ENCODE measurements around the gene HS3ST2. TPM values are rescaled to one million over a fixed set of nuclear protein-coding genes. Genes with fewer than 3 reads are reported as not detected.

The HS3ST2 gene
- total and polyA plus RNA-seq, 5 donors from 2014 or later: not detected

DNA sequence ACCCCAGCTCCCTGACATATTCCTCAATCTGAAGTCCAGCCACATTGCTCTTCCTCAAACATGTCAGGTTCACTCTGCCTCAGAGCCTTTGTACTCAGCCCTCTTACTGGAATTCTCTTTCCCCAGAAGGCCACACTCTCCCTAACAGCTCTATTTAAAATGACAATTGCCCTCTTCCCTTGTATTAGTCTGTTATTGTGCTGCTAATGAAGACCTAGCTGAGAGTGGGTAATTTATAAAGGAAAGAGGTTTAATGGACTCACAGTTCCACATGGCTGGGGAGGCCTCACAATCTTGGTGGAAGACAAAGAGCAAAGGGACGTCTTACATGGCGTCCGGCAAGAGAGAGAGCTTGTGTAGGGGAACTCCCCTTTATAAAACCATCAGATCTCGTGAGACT, 46.0 kb downstream of the HS3ST2 start:
- Histone ChIP-seq H3K27ac (ENCODE audit: insufficient read depth, low read length, poor library complexity, severe bottlenecking) (no peak overlapping the region), H3K4me1 (ENCODE audit: control insufficient read depth, insufficient read depth, low read length, poor library complexity, severe bottlenecking) (no peaks in the 10 kb centered on the region), H3K9me3 (ENCODE audit: control insufficient read depth in 2 of 2, low read length in 2 of 2) (no peaks in the 10 kb centered on the region), H3K36me3 (ENCODE audit: control insufficient read depth, insufficient read depth, low read length) (no peaks in the 10 kb centered on the region), H3K4me3 (ENCODE audit: low read depth, low read length) (no peak overlapping the region), H3K27me3 (ENCODE audit: control insufficient read depth, insufficient read depth, low read length) (peaks cover 8% of the 10 kb centered on the region)
- Mint-ChIP-seq H3K27ac (no peak overlapping the region), H3K36me3 (no peaks in the 10 kb centered on the region), H3K27me3 (peaks cover 38% of the 10 kb centered on the region), H3K9me3 (no peaks in the 10 kb centered on the region), H3K4me1 (no peaks in the 10 kb centered on the region), H3K4me3 (no peak overlapping the region)
- ATAC-seq (ENCODE audit: low read depth in 2 of 2): no peak
- DNase-seq: no peak

DNA sequence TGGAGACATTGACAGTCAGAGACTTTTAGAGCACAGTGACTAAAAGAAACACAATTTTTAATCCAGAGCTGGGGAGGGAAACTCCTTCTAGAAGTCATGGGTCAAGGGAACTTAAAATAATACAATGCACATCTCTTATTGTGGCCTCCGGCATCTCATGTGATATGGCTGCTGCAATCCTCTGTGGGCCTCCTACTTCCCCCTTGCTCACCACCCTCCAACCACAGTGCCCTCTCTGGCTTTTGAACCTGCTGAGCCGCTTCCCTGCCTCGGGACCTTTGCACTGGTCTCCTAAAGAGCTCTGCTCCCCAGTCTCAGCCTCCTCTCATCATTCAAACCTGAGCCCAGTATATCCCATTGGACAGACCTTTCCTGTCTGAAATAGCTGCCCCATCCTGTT, 47.6 kb downstream of the HS3ST2 start:
- Mint-ChIP-seq H3K36me3 (no peaks in the 10 kb centered on the region), H3K27me3 (peaks cover 31% of the 10 kb centered on the region)

DNA sequence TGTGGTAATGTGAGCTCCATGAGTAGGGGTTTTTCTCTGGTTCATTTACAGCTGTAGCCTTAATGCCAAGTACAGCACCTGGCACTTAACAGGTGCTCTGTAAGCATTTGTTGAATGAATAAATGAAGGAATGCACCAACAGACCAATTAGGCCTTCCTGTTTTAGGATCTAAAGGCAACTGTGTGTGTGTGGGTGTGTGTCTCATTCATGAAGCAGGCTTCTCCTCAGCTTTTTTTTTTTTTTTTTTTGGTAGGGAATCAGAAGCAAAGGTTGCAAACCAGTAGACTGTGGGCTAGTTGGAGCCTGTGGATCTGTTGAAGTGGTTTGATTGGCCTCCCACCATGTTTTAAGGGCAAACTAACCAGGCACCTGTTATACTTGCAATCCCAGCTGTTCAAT, 48.1 kb downstream of the HS3ST2 start:
- no peak for DNase-seq
- Histone ChIP-seq H3K27ac (ENCODE audit: insufficient read depth, low read length, poor library complexity, severe bottlenecking) (no peak overlapping the region), H3K4me3 (ENCODE audit: low read depth, low read length) (no peak overlapping the region), H3K4me1 (ENCODE audit: control insufficient read depth, insufficient read depth, low read length, poor library complexity, severe bottlenecking) (no peaks in the 10 kb centered on the region), H3K9me3 (ENCODE audit: control insufficient read depth in 2 of 2, low read length in 2 of 2) (no peaks in the 10 kb centered on the region), H3K36me3 (ENCODE audit: control insufficient read depth, insufficient read depth, low read length) (no peaks in the 10 kb centered on the region), H3K27me3 (ENCODE audit: control insufficient read depth, insufficient read depth, low read length) (peaks cover 8% of the 10 kb centered on the region)
- no peak overlapping the region for H3K4me3 Mint-ChIP-seq
- H3K36me3 Mint-ChIP-seq: no peaks in the 10 kb centered on the region
- no peak overlapping the region for H3K27ac Mint-ChIP-seq
- ATAC-seq (ENCODE audit: low read depth in 2 of 2): no peak
- no peaks in the 10 kb centered on the region for H3K4me1 Mint-ChIP-seq
- H3K27me3 Mint-ChIP-seq: peaks cover 31% of the 10 kb centered on the region
- no peaks in the 10 kb centered on the region for H3K9me3 Mint-ChIP-seq

More for the DNA sequence above, 47.6 kb downstream of the HS3ST2 start:
- Histone ChIP-seq H3K4me3 (ENCODE audit: low read depth, low read length) (no peak overlapping the region), H3K27ac (ENCODE audit: insufficient read depth, low read length, poor library complexity, severe bottlenecking) (no peak overlapping the region), H3K4me1 (ENCODE audit: control insufficient read depth, insufficient read depth, low read length, poor library complexity, severe bottlenecking) (no peaks in the 10 kb centered on the region), H3K27me3 (ENCODE audit: control insufficient read depth, insufficient read depth, low read length) (peaks cover 8% of the 10 kb centered on the region), H3K36me3 (ENCODE audit: control insufficient read depth, insufficient read depth, low read length) (no peaks in the 10 kb centered on the region), H3K9me3 (ENCODE audit: control insufficient read depth in 2 of 2, low read length in 2 of 2) (no peaks in the 10 kb centered on the region)
- Mint-ChIP-seq H3K4me3 (no peak overlapping the region), H3K4me1 (no peaks in the 10 kb centered on the region), H3K27ac (no peak overlapping the region), H3K9me3 (no peaks in the 10 kb centered on the region)
- ATAC-seq (ENCODE audit: low read depth in 2 of 2) (no peak), DNase-seq (no peak)

DNA sequence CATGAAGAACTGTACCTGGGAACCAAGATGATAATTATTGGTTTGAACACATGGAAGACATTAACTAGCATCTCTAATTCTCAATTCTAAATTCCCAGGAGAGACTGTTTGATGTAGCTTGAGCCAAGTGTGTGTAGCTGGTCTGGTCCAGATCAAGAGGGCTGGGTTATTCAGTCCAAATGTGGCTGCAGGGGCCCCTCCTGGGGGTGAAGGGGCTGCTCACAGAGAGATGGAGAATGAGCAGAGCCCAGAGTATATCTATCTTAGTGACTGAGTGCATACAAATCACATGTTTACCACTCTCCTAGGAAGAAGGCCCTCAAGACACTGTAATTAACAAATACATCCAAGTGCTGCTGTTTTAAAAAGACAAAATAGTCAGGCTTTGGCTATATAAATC, 50.4 kb downstream of the HS3ST2 start:
- peaks cover 32% of the 10 kb centered on the region for H3K27me3 Mint-ChIP-seq
- no peaks in the 10 kb centered on the region for H3K36me3 Mint-ChIP-seq
- Histone ChIP-seq H3K9me3 (ENCODE audit: control insufficient read depth in 2 of 2, low read length in 2 of 2) (no peaks in the 10 kb centered on the region), H3K4me3 (ENCODE audit: low read depth, low read length) (no peak overlapping the region), H3K4me1 (ENCODE audit: control insufficient read depth, insufficient read depth, low read length, poor library complexity, severe bottlenecking) (no peaks in the 10 kb centered on the region), H3K36me3 (ENCODE audit: control insufficient read depth, insufficient read depth, low read length) (no peaks in the 10 kb centered on the region), H3K27me3 (ENCODE audit: control insufficient read depth, insufficient read depth, low read length) (peaks cover 8% of the 10 kb centered on the region), H3K27ac (ENCODE audit: insufficient read depth, low read length, poor library complexity, severe bottlenecking) (no peak overlapping the region)
- H3K4me1 Mint-ChIP-seq: no peaks in the 10 kb centered on the region
- DNase-seq (no peak), ATAC-seq (ENCODE audit: low read depth in 2 of 2) (no peak)
- no peak overlapping the region for H3K27ac Mint-ChIP-seq
- no peak overlapping the region for H3K4me3 Mint-ChIP-seq
- no peaks in the 10 kb centered on the region for H3K9me3 Mint-ChIP-seq

DNA sequence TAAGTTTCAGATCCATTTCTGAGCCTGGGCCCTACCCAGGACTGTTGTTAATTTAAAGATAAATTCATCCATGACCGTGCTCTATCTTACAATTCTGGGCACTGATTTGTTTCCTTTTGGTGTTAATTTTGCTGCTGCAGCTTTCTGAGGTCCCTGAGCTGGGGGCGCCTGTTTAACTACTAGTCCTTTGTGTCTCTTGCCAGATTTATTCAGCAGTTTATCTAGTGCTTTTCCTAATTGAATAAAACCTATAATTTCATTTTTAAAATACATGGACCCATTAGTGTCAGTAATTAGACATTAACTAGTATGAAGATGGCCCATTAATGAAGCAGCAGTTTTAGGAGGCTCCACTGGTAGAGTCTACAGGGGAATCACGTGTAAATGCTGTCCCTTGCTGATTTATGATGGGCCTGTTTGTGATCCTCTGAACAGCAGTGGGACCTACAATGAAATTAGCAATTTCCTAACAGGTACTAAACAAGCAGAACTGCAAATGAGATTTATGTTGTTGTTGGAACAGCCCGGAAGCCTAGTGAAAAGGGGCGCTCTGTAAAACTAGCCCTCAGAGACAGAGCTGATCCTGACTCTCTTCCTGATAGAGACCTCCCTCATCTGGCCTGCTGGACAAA, 54.7 kb downstream of the HS3ST2 start:
- no peaks in the 10 kb centered on the region for H3K36me3 Mint-ChIP-seq
- H3K4me1 ChIP-seq (ENCODE audit: control insufficient read depth, insufficient read depth, low read length, poor library complexity, severe bottlenecking): no peaks in the 10 kb centered on the region
- no peaks in the 10 kb centered on the region for H3K9me3 Mint-ChIP-seq
- ATAC-seq (ENCODE audit: low read depth in 2 of 2) (no peak), DNase-seq (no peak)
- H3K27ac Mint-ChIP-seq: no peak overlapping the region
- no peaks in the 10 kb centered on the region for H3K36me3 ChIP-seq (ENCODE audit: control insufficient read depth, insufficient read depth, low read length)
- no peak overlapping the region for H3K27ac ChIP-seq (ENCODE audit: insufficient read depth, low read length, poor library complexity, severe bottlenecking)
- no peak overlapping the region for H3K4me3 Mint-ChIP-seq
- H3K27me3 ChIP-seq (ENCODE audit: control insufficient read depth, insufficient read depth, low read length): peaks cover 5% of the 10 kb centered on the region
- no peak overlapping the region for H3K4me3 ChIP-seq (ENCODE audit: low read depth, low read length)
- no peaks in the 10 kb centered on the region for H3K9me3 ChIP-seq (ENCODE audit: control insufficient read depth in 2 of 2, low read length in 2 of 2)
- no peaks in the 10 kb centered on the region for H3K4me1 Mint-ChIP-seq
- H3K27me3 Mint-ChIP-seq: peaks cover 18% of the 10 kb centered on the region

DNA sequence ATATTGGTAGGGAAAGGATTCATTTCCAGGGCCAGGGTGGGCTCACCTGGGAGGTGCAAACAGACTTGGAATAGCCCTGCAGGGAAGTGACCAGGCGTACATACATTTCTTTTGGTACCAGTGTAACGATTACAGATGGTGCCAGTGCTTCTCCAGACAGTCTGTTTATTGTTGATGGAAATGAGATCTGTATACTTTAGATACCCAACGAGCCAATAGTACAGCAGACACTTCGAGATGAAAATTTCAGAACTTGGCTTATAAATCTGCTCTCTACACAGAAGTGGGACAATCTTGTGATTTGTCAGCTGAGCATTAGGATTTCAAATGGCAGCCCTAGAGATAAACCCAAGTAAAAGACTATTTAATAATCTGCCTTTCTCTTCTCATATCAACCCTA, 57.9 kb downstream of the HS3ST2 start:
- H3K36me3 ChIP-seq (ENCODE audit: control insufficient read depth, insufficient read depth, low read length): no peaks in the 10 kb centered on the region
- ATAC-seq (ENCODE audit: low read depth in 2 of 2) (no peak), DNase-seq (no peak)
- H3K9me3 Mint-ChIP-seq: no peaks in the 10 kb centered on the region
- H3K4me1 Mint-ChIP-seq: no peaks in the 10 kb centered on the region
- H3K9me3 ChIP-seq (ENCODE audit: control insufficient read depth in 2 of 2, low read length in 2 of 2): no peaks in the 10 kb centered on the region
- no peak overlapping the region for H3K27ac Mint-ChIP-seq
- no peaks in the 10 kb centered on the region for H3K4me1 ChIP-seq (ENCODE audit: control insufficient read depth, insufficient read depth, low read length, poor library complexity, severe bottlenecking)
- H3K4me3 Mint-ChIP-seq: peak overlapping the region in 1 of 4 donors; percentile 10
- H3K36me3 Mint-ChIP-seq: no peaks in the 10 kb centered on the region
- no peak overlapping the region for H3K27ac ChIP-seq (ENCODE audit: insufficient read depth, low read length, poor library complexity, severe bottlenecking)
- no peak overlapping the region for H3K4me3 ChIP-seq (ENCODE audit: low read depth, low read length)
- H3K27me3 Mint-ChIP-seq: peaks cover 16% of the 10 kb centered on the region
- peaks cover 2% of the 10 kb centered on the region for H3K27me3 ChIP-seq (ENCODE audit: control insufficient read depth, insufficient read depth, low read length)

DNA sequence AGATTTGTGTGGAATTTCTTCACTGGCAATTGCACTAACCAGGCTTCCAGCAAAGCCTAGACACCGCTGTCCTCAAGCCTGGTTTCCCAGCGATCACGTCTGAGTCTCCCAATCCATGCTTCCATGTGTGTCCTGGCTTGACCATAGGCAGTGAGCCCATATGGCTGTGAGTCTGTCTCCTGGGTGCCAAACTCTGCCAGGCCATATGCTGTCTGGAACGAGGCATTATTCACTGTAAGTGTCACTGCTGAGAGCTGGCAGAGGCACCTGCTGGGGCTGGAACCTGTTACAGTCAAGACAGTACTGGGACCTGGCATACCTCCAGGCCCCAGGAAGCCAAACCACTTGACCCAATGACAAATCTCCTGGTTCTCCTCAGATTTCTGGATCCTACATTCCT, 60.4 kb downstream of the HS3ST2 start:
- Mint-ChIP-seq H3K36me3 (no peaks in the 10 kb centered on the region), H3K27me3 (peaks cover 18% of the 10 kb centered on the region), H3K9me3 (peaks cover 0 to 1% (median 0%) of the 10 kb centered on the region in 7 donors), H3K4me3 (no peak overlapping the region), H3K27ac (no peak overlapping the region), H3K4me1 (no peaks in the 10 kb centered on the region)
- H3K4me3 ChIP-seq (ENCODE audit: low read depth, low read length): no peak overlapping the region
- H3K36me3 ChIP-seq (ENCODE audit: control insufficient read depth, insufficient read depth, low read length): no peaks in the 10 kb centered on the region
- no peaks in the 10 kb centered on the region for H3K9me3 ChIP-seq (ENCODE audit: control insufficient read depth in 2 of 2, low read length in 2 of 2)
- no peak for ATAC-seq (ENCODE audit: low read depth in 2 of 2)
- H3K27me3 ChIP-seq (ENCODE audit: control insufficient read depth, insufficient read depth, low read length): peaks cover 12% of the 10 kb centered on the region
- H3K27ac ChIP-seq (ENCODE audit: insufficient read depth, low read length, poor library complexity, severe bottlenecking): no peak overlapping the region
- no peaks in the 10 kb centered on the region for H3K4me1 ChIP-seq (ENCODE audit: control insufficient read depth, insufficient read depth, low read length, poor library complexity, severe bottlenecking)
- DNase-seq: no peak

DNA sequence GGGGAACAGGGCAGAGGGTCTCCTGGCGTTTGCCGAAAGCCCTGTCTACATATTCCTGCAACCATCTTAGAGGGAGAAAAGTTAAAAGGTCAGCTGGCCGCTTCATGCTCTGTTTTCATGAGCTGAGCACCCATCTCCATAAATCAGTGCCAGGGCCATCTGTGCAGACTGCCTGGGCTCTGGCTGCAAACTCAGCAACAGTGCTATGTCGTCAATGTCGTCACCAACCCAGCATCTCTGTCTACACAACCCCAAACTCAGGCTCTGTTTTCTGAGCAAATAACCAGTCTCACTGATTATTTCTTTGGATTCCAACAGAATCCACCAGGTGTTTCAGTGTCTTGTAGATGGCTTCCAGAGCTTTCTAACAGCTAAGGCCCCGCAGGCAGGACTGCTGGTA, 65.0 kb downstream of the HS3ST2 start:
- no peak for ATAC-seq (ENCODE audit: low read depth in 2 of 2)
- H3K36me3 ChIP-seq (ENCODE audit: control insufficient read depth, insufficient read depth, low read length): no peaks in the 10 kb centered on the region
- H3K4me3 ChIP-seq (ENCODE audit: low read depth, low read length): no peak overlapping the region
- no peak overlapping the region for H3K27ac Mint-ChIP-seq
- H3K27me3 ChIP-seq (ENCODE audit: control insufficient read depth, insufficient read depth, low read length): peaks cover 12% of the 10 kb centered on the region
- H3K4me3 Mint-ChIP-seq: no peak overlapping the region
- no peaks in the 10 kb centered on the region for H3K4me1 ChIP-seq (ENCODE audit: control insufficient read depth, insufficient read depth, low read length, poor library complexity, severe bottlenecking)
- H3K27ac ChIP-seq (ENCODE audit: insufficient read depth, low read length, poor library complexity, severe bottlenecking): no peak overlapping the region
- H3K27me3 Mint-ChIP-seq: peaks cover 25% of the 10 kb centered on the region
- H3K4me1 Mint-ChIP-seq: no peaks in the 10 kb centered on the region
- H3K9me3 Mint-ChIP-seq: peaks cover 0 to 1% (median 0%) of the 10 kb centered on the region in 7 donors
- no peaks in the 10 kb centered on the region for H3K36me3 Mint-ChIP-seq
- DNase-seq: no peak
- H3K9me3 ChIP-seq (ENCODE audit: control insufficient read depth in 2 of 2, low read length in 2 of 2): no peaks in the 10 kb centered on the region
